Gastrocnemius medialis (tissue), 4 donors: Measurements from ENCODE around the gene COMMD3.

Experiments
- CTCF ChIP-seq, 5 experiments: fragments of 450-650 bp in 3 of 5; fragments of 200-600 bp in 2 of 5; sonication (generic) in 2 of 5; IDR thresholded peaks in 4 of 5; conservative IDR thresholded peaks in 1 of 5; 1 replicate in 4 of 5; 2 replicates in 1 of 5; pipeline ENCODE4 v1.5.1; 2016 to 2019; ENCODE audit warnings: antibody characterized with exemption in 5 of 5, mild to moderate bottlenecking in 3 of 5, moderate library complexity in 3 of 5
- POLR2A ChIP-seq, 2 donors: fragments of 450-650 bp; IDR thresholded peaks; one replicate each; pipeline ENCODE4 v1.6.1; 2017; ENCODE audit warnings: antibody characterized with exemption in 2 of 2, mild to moderate bottlenecking in 2 of 2, moderate library complexity in 2 of 2

DNA sequence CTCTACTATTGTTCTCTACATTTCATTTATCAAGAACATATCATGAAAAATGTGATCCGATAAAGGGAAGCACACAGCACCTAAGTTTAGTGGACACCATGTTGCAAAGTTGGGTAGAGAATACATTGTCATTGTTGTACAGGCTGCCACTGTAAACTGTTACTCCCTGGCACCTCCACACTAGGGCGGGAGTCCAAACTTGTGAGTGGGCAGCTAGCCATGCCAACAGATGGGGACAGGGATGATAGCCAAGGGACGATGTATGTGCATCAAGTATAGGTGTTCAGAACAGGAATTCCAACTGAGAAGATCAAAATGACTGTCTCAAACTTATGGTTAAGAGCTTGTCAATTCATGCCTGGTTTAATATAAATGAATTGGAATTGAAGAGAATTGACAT, 31.1 kb upstream of the COMMD3 start:
- TF ChIP-seq CTCF (IDR thresholded peaks at IDR 0.05 in 4 of 5, conservative IDR thresholded peaks at IDR 0.05 in 1 of 5) (no peak), POLR2A (IDR thresholded peaks at IDR 0.05) (no peak)
